ENCODE results near the gene ITIH4.
A peak's percentile ranks its signal among the peaks of the same experiment; 100 is the strongest.
"Not testable (repeated sequence)": the region's sequence is repeated elsewhere in the genome, so short reads cannot be mapped to it uniquely, and the experiment has no call there.

Gene ITIH4

GRCh38 chr3:52779837-52780585 is 50.5 kb downstream of the ITIH4 start:
- DNase-seq, result no peak

GRCh38 chr3:52779011-52779836 is 51.2 kb downstream of the ITIH4 start:
- no peak for DNase-seq

GRCh38 chr3:52777959-52778805 is 52.3 kb downstream of the ITIH4 start:
- DNase-seq, result no peak

GRCh38 chr3:52777127-52777958 is 53.1 kb downstream of the ITIH4 start, which contains the start of gene ITIH1:
Gene ITIH1, plus strand, starts transcription at chr3:52777599. Its CDS starts 17 bp downstream, at chr3:52777616.
- no peak for DNase-seq

GRCh38 chr3:52776486-52776885 is 54.0 kb downstream of the ITIH4 start:
- DNase-seq, result not testable (repeated sequence)

- no peak for DNase-seq
Measured at GRCh38 chr3:52775877-52776276, 54.6 kb downstream of the ITIH4 start.

- DNase-seq, result no peak
Measured at GRCh38 chr3:52774901-52775864, 55.3 kb downstream of the ITIH4 start.

- no peak for DNase-seq
Measured at GRCh38 chr3:52774066-52774713, 56.3 kb downstream of the ITIH4 start.

- DNase-seq, result no peak
Measured at GRCh38 chr3:52773361-52774065, 57.0 kb downstream of the ITIH4 start.

- DNase-seq, result no peak
Measured at GRCh38 chr3:52771702-52772101, 58.8 kb downstream of the ITIH4 start.

- no peak for DNase-seq
Measured at GRCh38 chr3:52771334-52771681, 59.2 kb downstream of the ITIH4 start.

- DNase-seq, result peak; percentile 71
Measured at GRCh38 chr3:52770496-52771333, 59.8 kb downstream of the ITIH4 start, which contains the start of gene NEK4. Gene NEK4, minus strand, starts transcription at chr3:52770940. Its CDS starts 194 bp downstream, at chr3:52770746.

- DNase-seq, result no peak
Measured at GRCh38 chr3:52769786-52770455, 60.6 kb downstream of the ITIH4 start.

GRCh38 chr3:52763466-52763865 is 67.0 kb downstream of the ITIH4 start:
- DNase-seq, result no peak

Data from central memory CD4-positive, alpha-beta T cell (primary cell).